Activated CD8-positive, alpha-beta memory T cell treated with anti-CD3 and anti-CD28 coated beads, Interleukin-2, amount 10 ng/mL, durations not matched to agents 7 days and 5 days (primary cell): ENCODE measurements around the gene CDC20. TPM values are rescaled to one million over a fixed set of nuclear protein-coding genes. Genes with fewer than 3 reads are reported as not detected.
A peak's percentile ranks its signal among the peaks of the same experiment; 100 is the strongest.

Experiments
- ATAC-seq: fragments of 150-1000 bp; cut with Tn5 transposase; one replicate; pipeline ENCODE4 v1.10.0; 2021; ENCODE audit warnings: moderate library complexity
- CTCF ChIA-PET: fragments of 350-600 bp; sonication (Branson Sonifier 250); formaldehyde crosslinking; loops from one replicate; lab custom pipeline; 2021; ENCODE audit warnings: antibody characterized with exemption; lab: Charles Lee
- DNase-seq: peaks from one replicate; pipeline ENCODE4 v3.0.0-alpha.2; 2020
- H3K27ac Mint-ChIP-seq: one replicate; pipeline ENCODE4 v1.8.0; 2021; ENCODE audit warnings: mild to moderate bottlenecking, mixed read lengths
- H3K27me3 Mint-ChIP-seq: one replicate; pipeline ENCODE4 v1.8.0; 2021; ENCODE audit warnings: mixed read lengths
- H3K36me3 Mint-ChIP-seq: one replicate; pipeline ENCODE4 v1.8.0; 2021; ENCODE audit warnings: mild to moderate bottlenecking, mixed read lengths
- H3K4me1 Mint-ChIP-seq: one replicate; pipeline ENCODE4 v1.8.0; 2021; ENCODE audit warnings: mixed read lengths
- H3K4me3 Mint-ChIP-seq: one replicate; pipeline ENCODE4 v1.8.0; 2021; ENCODE audit warnings: mild to moderate bottlenecking, moderate library complexity, mixed read lengths
- H3K9me3 Mint-ChIP-seq: one replicate; pipeline ENCODE4 v1.8.0; 2022; ENCODE audit warnings: low read depth, mixed read lengths
- total RNA-seq, 2 experiments: library from RNA; stranded (reverse); gene quantifications; one replicate each; pipeline ENCODE4 v1.2.3, GENCODE V29; 2021

CDC20 gene
- total RNA-seq, 2 experiments from 2014 or later, result 188 to 194 TPM

DNA sequence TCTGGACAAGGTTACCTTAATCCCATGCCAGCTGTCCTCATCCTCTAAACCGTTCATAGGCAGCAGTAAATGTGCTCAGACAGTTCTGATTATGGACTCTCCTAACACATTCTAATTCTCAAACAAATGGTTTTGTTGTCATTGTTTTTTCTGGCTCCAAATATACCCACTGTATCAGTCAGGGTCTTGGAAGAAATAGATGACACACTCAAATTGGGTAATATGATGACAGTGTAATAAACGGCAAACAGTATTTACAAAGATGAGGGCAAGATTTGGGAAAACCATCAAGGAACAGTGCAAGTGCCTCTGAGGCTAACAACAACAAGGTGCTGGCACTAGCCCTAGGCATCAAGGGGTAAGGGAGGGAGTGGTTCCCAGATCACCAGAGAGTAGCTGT lies 4.3 kb upstream of the CDC20 start:
- peaks cover 12% of the 10 kb centered on the region for H3K36me3 Mint-ChIP-seq
- no peaks in the 10 kb centered on the region for H3K27me3 Mint-ChIP-seq
- peaks cover 20% of the 10 kb centered on the region for H3K4me1 Mint-ChIP-seq
- H3K27ac Mint-ChIP-seq, result no peak overlapping the region
- ATAC-seq (no peak), DNase-seq (no peak)
- CTCF ChIA-PET, result interaction anchor here (1.2 kb wide), 1 partner anchor 127 kb away, joined by 5 read pairs; no protein-coding TSS in a partner anchor
- H3K4me3 Mint-ChIP-seq, result no peak overlapping the region
- no peaks in the 10 kb centered on the region for H3K9me3 Mint-ChIP-seq

DNA sequence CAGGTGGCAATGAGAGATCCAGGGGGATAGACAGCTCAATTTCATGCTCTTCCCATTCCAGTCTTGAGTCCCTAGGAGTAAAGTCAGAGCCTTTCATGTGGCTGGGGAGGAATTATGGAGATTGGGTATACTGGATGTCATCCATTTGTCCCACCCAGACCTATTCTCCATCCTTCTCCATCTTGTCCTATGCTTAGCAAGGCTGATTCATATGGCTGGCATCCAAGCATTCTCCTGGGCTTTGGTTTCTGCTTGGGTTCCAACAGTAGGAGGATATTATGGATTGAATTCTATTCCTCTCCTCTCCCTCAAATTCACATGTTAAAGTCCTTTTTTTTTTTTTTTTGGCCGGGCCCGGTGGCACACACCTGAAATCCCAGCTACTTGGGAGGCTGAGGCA lies 3.8 kb upstream of the CDC20 start:
- no peak for DNase-seq
- Mint-ChIP-seq H3K4me1 (peaks cover 21% of the 10 kb centered on the region), H3K9me3 (no peaks in the 10 kb centered on the region), H3K27ac (no peak overlapping the region), H3K4me3 (no peak overlapping the region), H3K27me3 (no peaks in the 10 kb centered on the region), H3K36me3 (peaks cover 17% of the 10 kb centered on the region)
- CTCF ChIA-PET, result interaction anchor here (1.2 kb wide), 1 partner anchor 128 kb away, joined by 5 read pairs; no protein-coding TSS in a partner anchor
- no peak for ATAC-seq

DNA sequence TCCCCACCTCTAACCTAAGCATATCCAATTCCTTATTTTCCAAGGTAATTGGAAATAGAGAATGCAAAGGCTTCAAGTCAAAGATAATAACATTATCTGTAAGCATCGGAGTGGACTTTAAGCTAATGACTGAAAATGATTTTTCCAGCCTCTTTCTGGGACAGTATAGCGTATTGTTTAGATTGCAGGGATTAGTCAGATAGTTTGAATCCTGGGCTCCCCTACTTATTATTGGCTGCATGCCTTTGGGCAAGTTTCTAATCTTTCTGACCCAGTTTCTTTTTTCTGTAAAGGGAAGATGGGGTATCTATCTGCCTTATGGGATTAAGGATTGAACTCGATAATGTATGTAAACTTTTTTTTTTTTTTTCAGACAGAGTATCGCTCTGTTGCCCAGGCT lies 1.5 kb upstream of the CDC20 start:
- H3K4me1 Mint-ChIP-seq, result peaks cover 40% of the 10 kb centered on the region
- CTCF ChIA-PET, result interaction anchor here (1.0 to 2.7 kb wide), 5 partner anchors 11 to 130 kb away, joined by 3 to 12 read pairs (median 4); partner anchors contain the start of gene ELOVL1
- H3K27me3 Mint-ChIP-seq, result no peaks in the 10 kb centered on the region
- no peak for ATAC-seq
- H3K4me3 Mint-ChIP-seq, result peak overlapping the region; percentile 94
- DNase-seq, result no peak
- no peak overlapping the region for H3K27ac Mint-ChIP-seq
- H3K9me3 Mint-ChIP-seq, result no peaks in the 10 kb centered on the region
- H3K36me3 Mint-ChIP-seq, result peaks cover 40% of the 10 kb centered on the region

DNA sequence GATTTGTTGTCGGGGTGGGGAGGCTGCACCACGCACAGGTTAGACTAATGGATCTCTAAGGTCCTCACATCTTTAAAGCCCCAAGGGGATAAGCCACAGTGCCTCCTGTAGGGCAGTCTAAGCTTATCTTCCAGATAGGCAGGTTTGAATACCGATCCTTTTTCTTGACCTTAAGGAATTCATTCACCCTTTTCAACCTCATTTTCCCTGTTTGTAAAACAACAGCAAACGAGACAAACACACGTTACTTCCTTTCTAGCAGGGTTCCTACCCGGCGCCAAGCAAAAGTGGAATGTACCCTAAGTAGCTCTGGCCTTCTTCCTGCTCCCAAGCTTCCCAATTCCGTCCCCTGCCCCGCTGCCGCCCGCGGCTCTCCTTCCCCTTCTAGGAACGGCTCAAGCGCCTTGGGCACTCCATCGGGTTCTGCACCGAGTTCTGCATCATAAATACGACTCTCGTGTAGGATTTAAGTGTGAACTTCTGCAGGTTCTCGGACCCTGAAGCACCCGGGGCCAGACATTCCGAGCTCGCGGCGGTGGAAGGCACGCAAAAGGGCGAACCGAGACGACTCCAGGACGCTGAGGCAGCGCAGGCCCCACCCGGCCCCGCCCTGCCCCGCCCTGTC lies 548 bp upstream of the CDC20 start:
- Mint-ChIP-seq H3K4me3 (peak overlapping the region; percentile 94), H3K9me3 (no peaks in the 10 kb centered on the region), H3K4me1 (peaks cover 46% of the 10 kb centered on the region), H3K27me3 (no peaks in the 10 kb centered on the region), H3K36me3 (peaks cover 46% of the 10 kb centered on the region), H3K27ac (peak overlapping the region; percentile 89)
- CTCF ChIA-PET, result interaction anchor here (0.6 to 2.7 kb wide), 10 partner anchors 10 to 139 kb away, joined by 3 to 12 read pairs (median 4); partner anchors contain the start of gene ELOVL1
- no peak for DNase-seq
- no peak for ATAC-seq

DNA sequence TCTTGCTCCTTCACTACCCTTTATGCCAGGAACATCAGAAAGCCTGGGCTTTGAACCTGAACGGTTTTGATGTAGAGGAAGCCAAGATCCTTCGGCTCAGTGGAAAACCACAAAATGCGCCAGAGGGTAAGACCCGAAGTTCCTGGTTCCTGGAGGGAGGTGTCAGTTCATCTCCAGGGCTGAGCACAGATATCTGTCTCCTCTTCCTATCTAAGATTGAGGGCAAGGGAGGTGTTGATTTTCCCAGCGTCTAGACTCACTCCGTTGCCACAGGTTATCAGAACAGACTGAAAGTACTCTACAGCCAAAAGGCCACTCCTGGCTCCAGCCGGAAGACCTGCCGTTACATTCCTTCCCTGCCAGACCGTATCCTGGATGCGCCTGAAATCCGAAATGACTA lies 915 bp downstream of the CDC20 start:
- peak overlapping the region; percentile 94 for H3K4me3 Mint-ChIP-seq
- H3K27me3 Mint-ChIP-seq, result no peaks in the 10 kb centered on the region
- CTCF ChIA-PET, result interaction anchor here (1.6 kb wide), 1 partner anchor 8 kb away, joined by 10 read pairs; the partner anchor contains the start of gene ELOVL1
- H3K9me3 Mint-ChIP-seq, result no peaks in the 10 kb centered on the region
- H3K27ac Mint-ChIP-seq, result peak overlapping the region; percentile 83
- H3K36me3 Mint-ChIP-seq, result peaks cover 57% of the 10 kb centered on the region
- peaks cover 51% of the 10 kb centered on the region for H3K4me1 Mint-ChIP-seq
- ATAC-seq, result no peak
- DNase-seq, result no peak

DNA sequence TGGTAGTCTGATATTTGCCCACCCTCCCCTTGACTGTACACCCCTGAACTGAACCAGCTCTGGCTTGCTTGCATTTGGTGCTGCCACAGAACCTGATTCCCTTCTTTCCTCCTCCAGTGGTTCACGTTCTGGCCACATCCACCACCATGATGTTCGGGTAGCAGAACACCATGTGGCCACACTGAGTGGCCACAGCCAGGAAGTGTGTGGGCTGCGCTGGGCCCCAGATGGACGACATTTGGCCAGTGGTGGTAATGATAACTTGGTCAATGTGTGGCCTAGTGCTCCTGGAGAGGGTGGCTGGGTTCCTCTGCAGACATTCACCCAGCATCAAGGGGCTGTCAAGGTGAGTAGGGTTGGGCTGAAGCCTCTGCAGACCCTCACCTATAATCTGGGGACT lies 1.8 kb downstream of the CDC20 start:
- H3K27ac Mint-ChIP-seq, result peak overlapping the region; percentile 83
- peaks cover 64% of the 10 kb centered on the region for H3K36me3 Mint-ChIP-seq
- CTCF ChIA-PET, result interaction anchor here (0.8 kb wide), 1 partner anchor 8 kb away, joined by 3 read pairs; no protein-coding TSS in a partner anchor
- H3K4me1 Mint-ChIP-seq, result peaks cover 57% of the 10 kb centered on the region
- no peaks in the 10 kb centered on the region for H3K9me3 Mint-ChIP-seq
- no peak for DNase-seq
- ATAC-seq, result no peak
- H3K27me3 Mint-ChIP-seq, result no peaks in the 10 kb centered on the region
- peak overlapping the region; percentile 94 for H3K4me3 Mint-ChIP-seq

DNA sequence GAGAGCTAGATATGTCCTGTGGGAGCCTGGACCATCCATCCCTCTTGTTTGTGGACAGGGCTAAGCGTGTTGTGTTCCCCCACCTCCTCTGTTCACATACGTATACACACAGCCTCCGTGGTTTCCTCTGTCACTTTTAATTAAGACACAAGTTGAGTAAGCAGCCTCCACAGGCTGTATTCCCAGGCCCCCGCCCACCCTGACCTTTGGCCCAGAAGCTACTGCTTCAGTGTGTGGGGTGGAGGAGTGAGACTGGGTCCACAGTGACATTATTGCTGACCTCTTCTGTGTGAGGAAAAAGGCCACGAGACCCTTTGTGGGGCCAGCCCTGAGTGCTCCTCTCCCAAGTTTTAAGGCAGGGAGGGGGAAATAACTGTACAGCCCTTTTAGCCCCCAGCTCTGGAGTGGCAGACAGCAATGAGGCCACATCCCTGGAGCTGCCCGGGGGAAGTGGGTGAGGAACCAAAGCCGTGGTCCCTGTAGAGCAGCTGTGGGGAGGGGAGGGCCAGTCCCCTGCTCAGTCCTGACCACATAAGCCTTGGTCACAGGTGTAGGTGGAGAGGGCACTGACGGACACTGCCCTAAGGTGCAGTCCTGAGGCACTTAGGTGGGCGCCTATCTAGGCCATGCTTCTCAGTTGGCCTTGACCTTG lies 4.6 kb downstream of the CDC20 start:
- DNase-seq (no peak), ATAC-seq (no peak)
- peaks cover 57% of the 10 kb centered on the region for H3K4me1 Mint-ChIP-seq
- no peak overlapping the region for H3K4me3 Mint-ChIP-seq
- peak overlapping the region; percentile 39 for H3K27ac Mint-ChIP-seq
- no peaks in the 10 kb centered on the region for H3K27me3 Mint-ChIP-seq
- H3K9me3 Mint-ChIP-seq, result no peaks in the 10 kb centered on the region
- H3K36me3 Mint-ChIP-seq, result peaks cover 62% of the 10 kb centered on the region
- CTCF ChIA-PET, result no interaction called here

DNA sequence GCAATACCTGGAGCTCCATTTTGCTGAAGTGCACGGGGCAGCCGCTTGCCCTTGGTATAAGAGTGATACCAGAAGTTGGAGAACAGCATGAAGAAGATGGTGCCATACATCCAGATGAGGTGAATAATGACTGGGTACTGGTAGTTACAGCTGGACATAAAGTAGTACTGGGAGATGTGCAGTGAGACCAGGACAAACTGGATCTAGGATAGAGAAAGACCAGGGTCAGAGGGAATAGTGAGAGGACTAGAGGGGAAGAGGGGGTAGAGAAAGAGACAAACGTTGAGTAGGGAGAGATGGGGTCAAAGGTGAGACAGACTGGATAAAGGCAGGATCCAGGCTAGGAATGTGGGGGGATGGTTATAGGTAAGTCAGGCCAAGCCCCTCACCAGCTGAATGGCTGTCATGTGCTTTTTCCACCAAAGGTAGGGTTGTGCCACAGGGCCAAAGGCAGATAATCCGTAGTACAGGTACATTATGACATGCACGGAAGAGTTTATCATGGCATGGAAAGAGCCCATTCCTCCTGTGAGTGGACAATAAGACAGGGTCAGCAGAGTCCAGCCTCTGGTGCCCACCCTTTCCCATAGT lies 5.2 kb downstream of the CDC20 start:
- Mint-ChIP-seq H3K36me3 (peaks cover 63% of the 10 kb centered on the region), H3K4me1 (peaks cover 61% of the 10 kb centered on the region), H3K4me3 (no peak overlapping the region), H3K27ac (peak overlapping the region; percentile 38), H3K27me3 (no peaks in the 10 kb centered on the region), H3K9me3 (no peaks in the 10 kb centered on the region)
- DNase-seq (no peak), ATAC-seq (no peak)
- CTCF ChIA-PET, result no interaction called here

DNA sequence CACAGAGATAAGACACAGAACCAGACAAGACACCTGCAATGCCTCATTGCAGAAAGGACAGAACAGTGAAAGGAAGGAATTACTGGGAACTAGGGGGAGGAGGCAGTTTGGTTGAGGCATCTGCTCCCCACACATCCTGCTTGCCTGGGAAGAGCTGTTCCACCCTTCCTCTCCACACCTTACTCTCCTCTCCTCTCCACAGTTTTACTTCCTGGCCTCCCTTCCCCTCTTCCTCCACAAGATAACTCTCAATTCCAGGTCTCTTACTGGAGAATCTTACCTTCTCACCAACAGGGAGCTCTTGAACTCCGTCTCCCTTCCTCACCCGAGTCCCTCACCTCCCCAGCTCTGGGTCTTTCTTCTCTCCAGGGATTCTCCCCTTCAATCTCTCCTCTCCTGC lies 6.9 kb downstream of the CDC20 start:
- no peaks in the 10 kb centered on the region for H3K27me3 Mint-ChIP-seq
- peaks cover 50% of the 10 kb centered on the region for H3K36me3 Mint-ChIP-seq
- peaks cover 55% of the 10 kb centered on the region for H3K4me1 Mint-ChIP-seq
- ATAC-seq, result no peak
- CTCF ChIA-PET, result interaction anchor here (1.0 kb wide), 1 partner anchor 23 kb away, joined by 3 read pairs; no protein-coding TSS in a partner anchor
- no peak for DNase-seq
- peak overlapping the region; percentile 92 for H3K4me3 Mint-ChIP-seq
- peak overlapping the region; percentile 66 for H3K27ac Mint-ChIP-seq
- no peaks in the 10 kb centered on the region for H3K9me3 Mint-ChIP-seq

DNA sequence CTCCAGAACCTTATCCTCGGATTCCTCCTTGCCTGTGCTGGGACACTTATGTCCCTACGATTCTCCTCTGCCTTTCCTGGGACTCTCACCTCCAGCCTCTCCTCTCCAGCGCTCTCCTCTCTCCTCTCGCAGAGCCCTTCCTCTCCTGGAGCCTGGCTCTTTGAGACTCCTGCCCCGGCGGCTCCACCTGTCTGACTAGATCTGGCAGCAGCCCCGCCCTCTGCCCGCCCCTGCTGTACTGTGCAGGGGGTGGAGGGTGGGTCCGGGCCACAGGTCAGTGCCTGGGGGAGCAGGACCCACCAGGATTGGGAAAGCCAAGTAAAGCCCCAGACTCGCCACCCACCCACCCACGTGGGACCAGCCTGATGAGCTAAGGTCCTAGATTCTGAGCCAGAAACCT lies 7.4 kb downstream of the CDC20 start:
- Mint-ChIP-seq H3K4me3 (peak overlapping the region; percentile 92), H3K27ac (peak overlapping the region; percentile 84), H3K4me1 (peaks cover 50% of the 10 kb centered on the region), H3K36me3 (peaks cover 45% of the 10 kb centered on the region), H3K27me3 (no peaks in the 10 kb centered on the region), H3K9me3 (no peaks in the 10 kb centered on the region)
- ATAC-seq (no peak), DNase-seq (peak; percentile 44)
- CTCF ChIA-PET, result interaction anchor here (1.0 kb wide), 1 partner anchor 23 kb away, joined by 3 read pairs; no protein-coding TSS in a partner anchor

DNA sequence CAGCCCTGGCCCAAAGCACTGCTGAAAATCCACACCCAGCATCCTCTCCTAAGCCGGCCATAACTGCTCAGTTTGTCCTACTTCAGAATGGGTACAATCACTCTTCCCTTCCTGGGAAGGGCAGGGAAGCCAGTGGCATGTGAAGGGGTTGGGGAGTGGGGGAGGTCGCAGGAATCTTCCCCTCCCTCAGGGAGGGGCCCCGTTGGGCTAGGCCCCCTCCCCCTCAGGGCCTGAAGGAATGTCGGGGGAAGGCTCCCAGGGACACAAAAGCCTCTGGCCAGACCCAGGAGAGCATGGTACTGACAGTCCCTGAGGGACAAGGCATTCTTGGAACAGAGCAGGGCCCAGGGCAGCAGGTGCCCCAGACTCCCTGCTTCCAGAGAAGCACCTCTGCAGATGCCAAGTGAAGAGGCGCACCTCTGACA lies 7.8 kb downstream of the CDC20 start:
- Mint-ChIP-seq H3K4me3 (peak overlapping the region; percentile 92), H3K36me3 (peaks cover 41% of the 10 kb centered on the region), H3K27me3 (no peaks in the 10 kb centered on the region), H3K27ac (peak overlapping the region; percentile 84), H3K9me3 (no peaks in the 10 kb centered on the region), H3K4me1 (peaks cover 46% of the 10 kb centered on the region)
- no peak for DNase-seq
- no peak for ATAC-seq
- CTCF ChIA-PET, result no interaction called here

DNA sequence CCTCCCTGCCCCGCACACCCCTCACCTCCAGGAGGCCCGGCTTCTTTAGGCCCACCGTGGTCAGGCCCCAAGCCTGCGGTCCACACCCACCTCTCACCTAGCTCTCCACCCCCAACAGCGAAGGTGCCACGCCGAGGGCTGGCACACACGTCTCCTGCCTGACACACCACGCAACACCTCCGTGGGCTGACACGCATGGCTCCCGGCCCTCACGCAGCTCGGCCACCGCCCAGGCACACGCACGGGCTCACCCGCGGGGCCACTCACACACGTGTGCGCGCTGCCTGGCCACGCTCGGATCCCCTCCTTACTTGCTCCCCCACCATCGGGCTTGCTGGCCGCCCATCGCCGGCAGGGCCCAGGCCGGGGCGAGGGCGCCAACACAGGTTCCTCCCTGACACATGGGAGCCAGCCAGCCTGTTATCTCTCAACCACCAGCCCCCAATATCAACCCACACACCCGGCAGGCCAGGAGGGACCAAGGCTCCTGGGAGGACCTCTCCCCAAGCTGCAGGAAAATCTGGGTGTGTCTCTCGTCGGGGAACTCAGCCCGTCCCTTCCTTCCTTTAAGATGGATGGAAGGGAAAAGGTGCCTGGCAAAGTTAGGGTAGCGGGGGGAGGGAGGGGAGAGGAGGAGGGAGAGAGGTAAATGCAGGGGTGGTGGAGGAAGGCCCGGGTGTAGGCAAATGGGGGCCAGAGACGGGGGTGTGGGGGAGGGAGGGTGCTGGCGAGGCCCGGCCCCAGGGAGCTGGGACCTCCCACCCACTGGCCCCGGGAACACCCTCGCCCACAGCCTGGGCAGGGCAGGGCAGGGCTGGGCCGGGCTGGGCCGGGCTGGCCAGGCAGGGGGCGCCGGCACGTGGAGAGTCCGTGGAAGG lies 8.5 kb downstream of the CDC20 start:
- DNase-seq, result peak; percentile 61
- H3K36me3 Mint-ChIP-seq, result peaks cover 34% of the 10 kb centered on the region
- peaks cover 40% of the 10 kb centered on the region for H3K4me1 Mint-ChIP-seq
- peak overlapping the region; percentile 92 for H3K4me3 Mint-ChIP-seq
- peak overlapping the region; percentile 84 for H3K27ac Mint-ChIP-seq
- no peaks in the 10 kb centered on the region for H3K9me3 Mint-ChIP-seq
- CTCF ChIA-PET, result interaction anchor here (1.0 to 1.6 kb wide), 9 partner anchors 9 to 454 kb away, joined by 3 to 12 read pairs (median 4); partner anchors contain the start of genes CDC20, MED8 and SZT2
- H3K27me3 Mint-ChIP-seq, result no peaks in the 10 kb centered on the region
- peak; percentile 66 for ATAC-seq
